ENCODE measurements around the gene TNFAIP8L3. TPM values are rescaled to one million over a fixed set of nuclear protein-coding genes. Genes with fewer than 3 reads are reported as not detected.

TNFAIP8L3 gene
- total RNA-seq, 1 donor from 2014 or later, result 4.2 TPM

Other genes with a start within 250 kb of the TNFAIP8L3 start
- gene AP4E1, start 186.2 kb downstream of the TNFAIP8L3 start, total RNA-seq, result 7.3 TPM
- gene CYP19A1, start 243.7 kb upstream of the TNFAIP8L3 start, total RNA-seq, result 0.46 TPM
- 20.7 TPM for gene GLDN, start 246.7 kb upstream of the TNFAIP8L3 start, total RNA-seq

Measured in mucosa of gallbladder (tissue), 1 donor.